Measurements from ENCODE around the gene NAP1L4. TPM values are rescaled to one million over a fixed set of nuclear protein-coding genes. Genes with fewer than 3 reads are reported as not detected.

The NAP1L4 gene
- total and polyA plus RNA-seq, 2 of the 8 experiments (the other 6 are each of a cell fraction or from before 2014, with no cell fraction given) = 75.8 to 194 TPM

DNA sequence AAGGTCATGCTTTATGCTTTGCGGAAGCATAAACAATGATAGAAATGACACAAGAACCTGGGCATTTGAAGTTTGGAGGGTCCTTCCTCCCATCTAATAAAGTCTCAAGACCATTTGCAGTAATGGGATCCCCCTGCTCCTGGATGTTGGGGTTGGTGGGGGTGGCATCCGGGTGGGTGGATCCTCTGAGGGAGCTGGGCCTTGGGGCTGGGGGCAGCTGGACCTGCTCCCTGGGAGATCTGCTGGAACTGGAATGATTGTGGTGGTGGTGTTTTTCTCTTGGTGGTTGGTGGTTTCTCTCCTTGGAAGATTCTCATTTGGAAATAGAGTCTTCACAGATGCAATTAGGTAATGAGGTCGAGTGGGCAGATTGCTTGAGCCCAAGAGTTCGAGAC, 2.2 kb upstream of the NAP1L4 start (continued):
- TF ChIP-seq TAF7 (optimal IDR thresholded peaks at IDR 0.05; ENCODE audit: borderline replicate concordance, low read depth, low read length) (no peak), JUN (IDR thresholded peaks at IDR 0.05; ENCODE audit: low read depth, low read length) (no peak), NRF1 (IDR thresholded peaks at IDR 0.05; ENCODE audit: low read depth, low read length) (no peak), EP300 (IDR thresholded peaks at IDR 0.05; ENCODE audit: borderline replicate concordance in 1 of 2, low read depth in 2 of 2, low read length in 2 of 2) (no peak), ZNF274 (IDR thresholded peaks at IDR 0.05; ENCODE audit: borderline replicate concordance, extremely low read depth, low read length) (no peak)
- TF ChIP-seq, protein P1, sequence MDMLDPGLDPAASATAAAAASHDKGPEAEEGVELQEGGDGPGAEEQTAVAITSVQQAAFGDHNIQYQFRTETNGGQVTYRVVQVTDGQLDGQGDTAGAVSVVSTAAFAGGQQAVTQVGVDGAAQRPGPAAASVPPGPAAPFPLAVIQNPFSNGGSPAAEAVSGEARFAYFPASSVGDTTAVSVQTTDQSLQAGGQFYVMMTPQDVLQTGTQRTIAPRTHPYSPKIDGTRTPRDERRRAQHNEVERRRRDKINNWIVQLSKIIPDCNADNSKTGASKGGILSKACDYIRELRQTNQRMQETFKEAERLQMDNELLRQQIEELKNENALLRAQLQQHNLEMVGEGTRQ (IDR thresholded peaks at IDR 0.05; ENCODE audit: low read length) = no peak

All from H1 (cell line).